ENCODE data around the gene GPX2.

DNA sequence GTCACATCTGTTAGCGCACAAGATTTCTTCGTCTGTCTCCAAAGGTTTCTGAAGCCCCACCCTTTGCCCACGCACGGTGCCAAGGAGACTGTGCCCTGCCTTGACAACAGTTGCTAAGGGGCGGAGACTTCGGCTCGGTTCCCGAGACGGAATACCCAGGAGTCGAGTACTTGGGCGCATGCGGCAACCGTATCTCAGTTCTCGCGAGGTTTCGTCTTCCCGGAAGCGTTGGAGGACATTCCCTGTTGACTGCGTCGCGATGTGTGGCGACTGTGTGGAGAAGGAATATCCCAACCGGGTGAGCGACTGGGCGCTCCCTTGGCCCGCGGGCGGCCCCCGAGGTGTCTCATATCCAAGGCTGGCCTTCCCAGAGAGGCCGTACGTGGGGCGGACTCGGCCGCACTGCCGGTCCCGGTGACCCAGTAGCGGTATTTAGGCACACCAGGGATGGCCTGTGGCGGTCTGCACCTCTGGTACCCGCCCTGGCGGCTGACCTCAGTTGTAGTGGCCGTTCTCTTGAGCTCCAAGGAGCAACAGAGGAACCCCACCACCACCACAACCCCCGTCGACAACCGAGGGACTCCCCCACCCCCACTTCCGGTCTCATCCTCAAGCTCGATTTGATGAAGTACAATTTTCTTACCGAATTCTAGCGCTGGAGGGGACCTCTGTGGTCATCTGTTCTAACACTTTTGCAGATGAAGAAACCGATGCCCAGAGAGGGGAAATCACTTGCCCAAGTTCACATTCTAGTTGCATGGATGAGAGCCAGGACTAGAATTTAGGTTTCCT lies 28.1 kb downstream of the GPX2 start, which contains the start of gene CHURC1:
- TF ChIP-seq, protein P1, sequence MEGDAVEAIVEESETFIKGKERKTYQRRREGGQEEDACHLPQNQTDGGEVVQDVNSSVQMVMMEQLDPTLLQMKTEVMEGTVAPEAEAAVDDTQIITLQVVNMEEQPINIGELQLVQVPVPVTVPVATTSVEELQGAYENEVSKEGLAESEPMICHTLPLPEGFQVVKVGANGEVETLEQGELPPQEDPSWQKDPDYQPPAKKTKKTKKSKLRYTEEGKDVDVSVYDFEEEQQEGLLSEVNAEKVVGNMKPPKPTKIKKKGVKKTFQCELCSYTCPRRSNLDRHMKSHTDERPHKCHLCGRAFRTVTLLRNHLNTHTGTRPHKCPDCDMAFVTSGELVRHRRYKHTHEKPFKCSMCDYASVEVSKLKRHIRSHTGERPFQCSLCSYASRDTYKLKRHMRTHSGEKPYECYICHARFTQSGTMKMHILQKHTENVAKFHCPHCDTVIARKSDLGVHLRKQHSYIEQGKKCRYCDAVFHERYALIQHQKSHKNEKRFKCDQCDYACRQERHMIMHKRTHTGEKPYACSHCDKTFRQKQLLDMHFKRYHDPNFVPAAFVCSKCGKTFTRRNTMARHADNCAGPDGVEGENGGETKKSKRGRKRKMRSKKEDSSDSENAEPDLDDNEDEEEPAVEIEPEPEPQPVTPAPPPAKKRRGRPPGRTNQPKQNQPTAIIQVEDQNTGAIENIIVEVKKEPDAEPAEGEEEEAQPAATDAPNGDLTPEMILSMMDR (conservative IDR thresholded peaks at IDR 0.05; ENCODE audit: low read length): no peak
- TF ChIP-seq EZH2phosphoT487 (IDR thresholded peaks at IDR 0.05; ENCODE audit: borderline replicate concordance, low read depth, low read length): no peak
